ENCODE data around the gene MKI67.

MKI67 gene, protein sequence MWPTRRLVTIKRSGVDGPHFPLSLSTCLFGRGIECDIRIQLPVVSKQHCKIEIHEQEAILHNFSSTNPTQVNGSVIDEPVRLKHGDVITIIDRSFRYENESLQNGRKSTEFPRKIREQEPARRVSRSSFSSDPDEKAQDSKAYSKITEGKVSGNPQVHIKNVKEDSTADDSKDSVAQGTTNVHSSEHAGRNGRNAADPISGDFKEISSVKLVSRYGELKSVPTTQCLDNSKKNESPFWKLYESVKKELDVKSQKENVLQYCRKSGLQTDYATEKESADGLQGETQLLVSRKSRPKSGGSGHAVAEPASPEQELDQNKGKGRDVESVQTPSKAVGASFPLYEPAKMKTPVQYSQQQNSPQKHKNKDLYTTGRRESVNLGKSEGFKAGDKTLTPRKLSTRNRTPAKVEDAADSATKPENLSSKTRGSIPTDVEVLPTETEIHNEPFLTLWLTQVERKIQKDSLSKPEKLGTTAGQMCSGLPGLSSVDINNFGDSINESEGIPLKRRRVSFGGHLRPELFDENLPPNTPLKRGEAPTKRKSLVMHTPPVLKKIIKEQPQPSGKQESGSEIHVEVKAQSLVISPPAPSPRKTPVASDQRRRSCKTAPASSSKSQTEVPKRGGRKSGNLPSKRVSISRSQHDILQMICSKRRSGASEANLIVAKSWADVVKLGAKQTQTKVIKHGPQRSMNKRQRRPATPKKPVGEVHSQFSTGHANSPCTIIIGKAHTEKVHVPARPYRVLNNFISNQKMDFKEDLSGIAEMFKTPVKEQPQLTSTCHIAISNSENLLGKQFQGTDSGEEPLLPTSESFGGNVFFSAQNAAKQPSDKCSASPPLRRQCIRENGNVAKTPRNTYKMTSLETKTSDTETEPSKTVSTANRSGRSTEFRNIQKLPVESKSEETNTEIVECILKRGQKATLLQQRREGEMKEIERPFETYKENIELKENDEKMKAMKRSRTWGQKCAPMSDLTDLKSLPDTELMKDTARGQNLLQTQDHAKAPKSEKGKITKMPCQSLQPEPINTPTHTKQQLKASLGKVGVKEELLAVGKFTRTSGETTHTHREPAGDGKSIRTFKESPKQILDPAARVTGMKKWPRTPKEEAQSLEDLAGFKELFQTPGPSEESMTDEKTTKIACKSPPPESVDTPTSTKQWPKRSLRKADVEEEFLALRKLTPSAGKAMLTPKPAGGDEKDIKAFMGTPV (N-terminal part only)

DNA sequence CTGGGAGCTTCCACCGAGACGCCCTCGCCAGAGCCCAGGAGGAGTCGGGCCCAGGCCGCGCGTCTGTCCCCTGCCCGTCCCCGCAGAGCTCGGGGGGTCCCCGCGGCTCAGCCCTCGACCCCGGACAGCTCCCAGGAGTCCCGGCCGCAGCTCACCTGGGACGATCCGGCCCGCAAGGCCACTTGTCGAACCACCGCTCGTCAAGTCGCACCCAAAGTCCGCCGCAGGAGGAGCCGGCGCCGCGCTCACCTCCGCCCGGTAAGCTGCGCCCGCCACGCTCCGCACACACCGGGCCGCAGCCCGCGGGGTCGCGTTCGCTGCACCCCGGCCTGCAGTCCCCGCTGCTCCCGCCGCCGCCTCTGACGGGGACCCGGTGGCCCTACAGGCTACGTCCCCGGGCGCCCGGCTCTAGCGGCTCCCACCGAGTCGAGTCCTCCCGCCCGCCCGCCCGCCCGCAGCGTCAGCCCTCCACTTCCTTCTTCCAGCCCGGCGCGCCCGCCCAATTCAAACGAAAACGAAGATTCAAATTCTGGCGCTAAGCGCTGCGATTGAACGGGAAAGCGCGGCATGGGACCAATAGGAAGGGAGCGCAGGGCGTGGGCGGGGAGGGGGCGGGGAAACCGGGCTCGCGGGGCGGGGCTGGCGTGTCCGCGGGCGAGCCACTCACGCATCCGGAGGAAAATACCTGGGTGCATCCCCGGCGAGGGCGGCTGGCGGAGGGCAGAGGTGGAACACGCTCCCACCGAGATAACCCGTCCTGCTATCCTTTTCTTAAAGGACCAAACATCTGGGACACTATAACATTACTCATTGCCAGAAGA is at the start of gene MKI67:
TSS of gene MKI67 (minus strand) at position 480 of the 821 bp plus-strand sequence. CDS start 756 bp downstream, outside the sequence.
- TF ChIP-seq, protein P1, sequence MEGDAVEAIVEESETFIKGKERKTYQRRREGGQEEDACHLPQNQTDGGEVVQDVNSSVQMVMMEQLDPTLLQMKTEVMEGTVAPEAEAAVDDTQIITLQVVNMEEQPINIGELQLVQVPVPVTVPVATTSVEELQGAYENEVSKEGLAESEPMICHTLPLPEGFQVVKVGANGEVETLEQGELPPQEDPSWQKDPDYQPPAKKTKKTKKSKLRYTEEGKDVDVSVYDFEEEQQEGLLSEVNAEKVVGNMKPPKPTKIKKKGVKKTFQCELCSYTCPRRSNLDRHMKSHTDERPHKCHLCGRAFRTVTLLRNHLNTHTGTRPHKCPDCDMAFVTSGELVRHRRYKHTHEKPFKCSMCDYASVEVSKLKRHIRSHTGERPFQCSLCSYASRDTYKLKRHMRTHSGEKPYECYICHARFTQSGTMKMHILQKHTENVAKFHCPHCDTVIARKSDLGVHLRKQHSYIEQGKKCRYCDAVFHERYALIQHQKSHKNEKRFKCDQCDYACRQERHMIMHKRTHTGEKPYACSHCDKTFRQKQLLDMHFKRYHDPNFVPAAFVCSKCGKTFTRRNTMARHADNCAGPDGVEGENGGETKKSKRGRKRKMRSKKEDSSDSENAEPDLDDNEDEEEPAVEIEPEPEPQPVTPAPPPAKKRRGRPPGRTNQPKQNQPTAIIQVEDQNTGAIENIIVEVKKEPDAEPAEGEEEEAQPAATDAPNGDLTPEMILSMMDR (IDR thresholded peaks at IDR 0.05) = no peak

DNA sequence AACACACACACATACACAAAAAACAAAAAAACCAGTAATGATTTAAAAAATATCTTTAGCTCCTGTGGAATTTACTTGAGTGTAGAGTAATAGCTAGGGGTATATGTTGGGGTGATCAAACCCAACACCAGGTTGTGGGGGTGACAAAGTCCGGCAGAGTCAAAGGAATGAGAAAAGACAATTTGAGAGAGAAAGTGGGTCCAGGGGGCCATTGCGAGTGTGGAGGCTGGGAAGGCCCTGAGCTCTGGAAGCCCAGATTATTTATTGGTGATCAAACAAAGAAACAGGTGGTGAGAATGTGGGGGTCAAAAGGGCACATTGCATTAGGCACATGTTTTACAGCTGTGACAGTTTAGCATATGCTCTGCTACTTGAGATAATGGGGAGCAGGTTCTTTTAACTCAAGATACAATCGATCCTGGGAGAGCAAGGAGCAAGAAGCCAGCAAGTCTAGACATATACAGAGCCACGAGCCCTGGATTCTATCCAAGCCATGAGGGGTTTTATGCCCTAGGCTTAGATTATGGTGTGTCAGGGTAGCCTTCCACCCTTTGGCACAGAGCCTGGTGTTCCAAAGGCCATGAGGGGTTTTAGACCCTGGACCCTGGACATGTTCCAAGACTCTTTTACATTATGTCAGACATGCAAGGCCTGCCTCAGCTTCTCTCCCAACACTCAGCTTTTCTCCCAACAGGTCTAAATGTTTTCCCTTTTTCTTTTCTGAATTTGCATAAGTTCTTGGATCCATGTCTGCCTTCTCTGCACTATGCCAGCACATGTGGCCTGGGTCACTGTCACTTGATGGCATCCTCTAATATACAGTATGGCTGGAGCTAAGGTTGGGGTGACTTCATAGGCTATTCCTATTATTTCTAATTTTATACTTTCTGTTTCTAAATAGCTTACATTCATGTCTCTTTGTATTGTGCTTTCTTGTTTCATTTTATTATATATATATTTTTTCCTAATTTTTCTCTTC is 48.6 kb upstream of the MKI67 start:
- TF ChIP-seq, protein P1 (IDR thresholded peaks at IDR 0.05) = no peak

DNA sequence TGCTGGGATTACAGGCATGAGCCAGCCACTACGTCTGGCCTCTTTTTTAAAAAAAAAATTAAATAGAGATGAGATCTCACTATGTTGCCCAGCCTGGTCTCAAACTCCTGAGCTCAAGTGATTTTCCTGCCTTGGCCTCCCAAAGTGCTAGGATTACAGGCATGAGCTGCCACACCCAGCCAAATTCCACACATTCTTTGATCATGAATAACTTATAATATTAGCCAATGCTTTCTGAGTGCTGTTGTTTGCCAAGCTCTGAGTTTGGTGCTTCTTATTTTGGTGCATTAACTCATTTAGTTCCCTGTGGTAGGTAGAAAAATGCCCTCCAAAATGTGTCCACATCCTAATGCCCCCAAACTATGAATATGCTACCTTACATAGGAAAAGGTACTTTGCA is 47.2 kb upstream of the MKI67 start:
- TF ChIP-seq, protein P1 (IDR thresholded peaks at IDR 0.05) = no peak

DNA sequence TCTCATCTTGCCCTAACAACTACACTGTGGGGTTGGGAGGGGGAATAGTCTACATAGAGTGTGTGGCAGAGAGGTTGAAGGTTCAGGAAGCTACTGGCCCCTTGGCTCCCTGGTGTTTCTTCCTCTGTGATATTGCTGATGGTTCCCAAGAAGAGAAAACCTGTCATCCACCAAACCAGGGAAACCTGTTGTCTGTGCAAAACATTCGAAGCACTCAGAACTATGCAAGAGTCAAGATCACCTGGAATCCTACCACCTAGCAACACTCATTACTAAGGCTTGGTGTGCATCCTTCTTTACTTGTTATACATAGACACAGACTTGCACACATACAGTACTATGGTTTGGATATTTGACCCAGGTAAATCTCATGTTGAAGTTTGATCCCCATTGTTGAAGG is 46.5 kb upstream of the MKI67 start:
- TF ChIP-seq, protein P1 (IDR thresholded peaks at IDR 0.05) = no peak

DNA sequence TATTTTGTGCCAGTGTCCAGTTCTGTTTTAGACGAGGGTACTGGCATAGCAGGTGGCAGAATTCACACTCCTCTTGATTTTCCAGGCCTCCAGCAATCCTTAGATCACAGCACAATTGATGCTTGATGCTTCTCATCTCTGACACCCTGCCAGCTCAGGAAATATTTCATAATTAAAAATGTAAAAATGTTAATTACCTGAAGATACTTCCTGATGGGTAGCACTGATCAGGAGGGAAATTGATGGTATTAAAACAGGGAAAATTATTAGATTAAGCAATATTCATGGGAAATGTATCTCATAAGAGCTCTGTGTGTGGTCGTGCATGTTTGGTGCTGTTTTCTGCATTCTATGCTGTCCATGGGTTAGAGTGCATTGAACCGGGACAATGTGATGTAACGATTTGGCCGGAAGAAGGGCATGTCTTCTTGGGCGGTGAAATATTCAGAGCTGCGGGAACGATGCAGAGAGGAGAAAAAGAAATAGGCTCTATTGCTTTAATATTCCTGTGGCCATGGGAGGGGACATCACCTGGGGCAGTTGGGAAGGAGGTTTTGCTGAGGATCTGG is 43.7 kb upstream of the MKI67 start:
- TF ChIP-seq, protein P1 (IDR thresholded peaks at IDR 0.05) = no peak

DNA sequence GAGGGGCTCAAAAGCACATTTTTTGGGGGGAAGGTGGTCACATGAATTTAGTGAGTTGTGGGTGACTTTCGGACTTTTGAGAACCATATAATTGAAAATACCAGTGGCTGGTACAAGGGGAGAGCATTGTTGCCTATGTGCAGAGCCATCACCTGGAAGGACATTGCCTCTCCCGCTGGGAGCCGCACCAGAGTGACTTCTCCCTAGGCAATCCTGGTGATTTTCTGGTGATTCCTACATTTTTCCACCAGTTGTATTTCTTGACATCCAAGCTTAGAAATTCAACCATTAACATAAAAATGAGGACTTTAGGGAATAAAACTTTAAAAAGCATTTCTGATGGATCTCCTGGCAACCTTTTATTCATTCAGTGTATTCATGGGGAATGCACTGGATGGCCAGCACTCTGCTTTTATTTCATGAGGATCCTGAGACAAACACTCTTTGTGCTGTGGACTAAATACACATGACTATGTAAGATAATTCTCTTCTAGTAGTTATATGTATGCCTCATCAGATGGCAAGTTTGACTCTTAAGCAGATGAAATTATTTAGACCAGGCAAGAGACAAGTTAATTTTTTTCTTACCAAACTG is 41.8 kb upstream of the MKI67 start:
- TF ChIP-seq, protein P1 (IDR thresholded peaks at IDR 0.05) = no peak
